ENCODE measurements around the gene SERPINF2.
A peak's percentile ranks its signal among the peaks of the same experiment; 100 is the strongest.
"Not testable (repeated sequence)": the region's sequence is repeated elsewhere in the genome, so short reads cannot be mapped to it uniquely, and the experiment has no call there.

Gene SERPINF2

DNA sequence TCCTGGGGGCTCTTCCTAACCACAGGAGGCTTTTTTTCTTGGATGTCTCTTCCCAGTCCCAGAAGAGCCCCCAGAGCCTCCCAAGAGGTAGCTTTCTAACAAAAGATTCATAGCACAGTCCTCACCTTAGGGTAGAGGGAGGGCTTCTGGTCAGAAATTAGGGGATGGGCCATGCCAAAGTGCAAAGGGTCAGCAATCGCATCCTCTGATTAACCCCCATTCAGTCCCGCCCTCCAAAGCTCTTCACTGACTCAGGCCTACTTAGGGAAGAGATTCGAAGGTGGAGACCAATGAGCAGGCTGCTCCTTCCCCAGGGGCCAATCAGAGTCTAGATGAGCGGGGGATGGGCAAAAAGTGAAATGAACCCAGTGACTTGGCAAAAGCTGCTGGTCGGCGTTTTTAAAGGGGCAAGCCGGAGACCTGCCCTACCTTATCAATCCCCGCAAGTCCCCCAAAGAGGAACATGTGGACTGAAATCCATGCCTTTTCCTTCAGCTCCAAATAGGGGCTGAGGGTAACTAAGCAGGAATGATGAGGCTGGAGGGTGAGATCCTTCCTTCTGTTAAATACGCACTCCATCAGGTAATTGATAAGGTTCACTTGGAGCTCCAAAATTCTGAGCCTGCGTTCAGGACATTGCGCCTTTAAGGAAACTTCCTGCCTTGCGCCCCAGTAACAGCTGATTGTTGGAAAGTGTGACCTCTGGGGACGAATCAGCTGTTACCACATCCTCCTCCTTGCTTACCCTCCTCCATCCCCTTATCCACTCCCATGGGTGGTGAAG lies 25.6 kb upstream of the SERPINF2 start:
- peak; percentile 95 for DNase-seq

DNA sequence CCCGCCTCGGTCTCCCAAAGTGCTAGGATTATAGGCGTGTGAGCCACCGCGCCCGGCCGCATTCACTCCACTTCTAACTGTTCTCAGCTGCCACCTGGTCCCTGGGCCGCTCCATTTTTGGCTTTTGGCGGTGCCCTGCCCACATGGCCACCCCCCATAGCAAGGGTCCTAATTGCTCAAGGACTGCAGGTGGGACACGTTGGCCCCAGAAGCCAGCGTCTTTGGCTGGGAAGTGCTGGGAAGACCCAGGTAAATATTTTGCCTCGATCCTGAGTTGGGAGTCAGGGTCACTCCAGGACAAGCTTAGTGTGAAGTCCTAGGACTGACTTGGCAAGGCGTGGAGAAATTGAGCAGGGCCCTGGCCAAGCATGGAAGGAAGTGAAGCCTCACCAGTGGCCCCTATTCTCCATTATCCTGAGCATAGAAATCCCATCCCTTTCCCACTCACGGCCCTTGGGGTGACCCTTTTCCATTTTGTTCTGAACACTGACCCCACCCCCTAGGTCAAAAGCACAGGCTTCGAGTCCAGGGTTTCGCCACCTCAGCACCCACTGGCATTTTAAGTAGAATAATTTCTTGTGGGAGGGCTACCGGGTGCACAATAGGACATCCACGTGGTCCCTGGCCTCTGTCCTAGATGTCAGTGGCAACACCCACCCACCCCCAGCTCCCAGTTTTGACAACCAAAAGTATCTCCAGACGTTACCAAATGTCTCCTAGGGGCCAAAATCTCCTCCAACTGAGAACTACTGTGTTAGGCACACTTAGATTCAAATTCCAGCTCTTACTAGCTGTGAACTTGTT lies 24.1 kb upstream of the SERPINF2 start:
- DNase-seq = no peak

GRCh38 chr17:1720856-1721386 lies 21.8 kb upstream of the SERPINF2 start:
- DNase-seq = peak; percentile 48

DNA sequence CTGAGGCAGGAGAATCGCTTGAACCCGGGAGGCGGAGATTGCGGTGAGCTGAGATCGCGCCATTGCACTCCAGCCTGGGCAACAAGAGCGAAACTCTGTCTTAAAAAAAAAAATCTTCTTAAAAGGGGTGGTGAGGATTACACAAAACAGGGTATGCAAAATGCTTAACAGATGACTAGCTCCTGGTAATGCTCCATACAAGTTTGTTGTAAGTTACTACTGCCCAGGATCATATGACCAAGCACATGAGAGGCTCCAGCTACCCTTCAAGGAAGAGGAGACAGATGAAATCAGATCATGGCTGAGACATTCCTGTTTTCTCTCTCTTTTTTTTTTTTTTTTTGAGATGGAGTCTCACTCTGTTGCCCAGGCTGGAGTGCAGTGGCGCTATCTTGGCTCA lies 20.6 kb upstream of the SERPINF2 start:
- not testable (repeated sequence) for DNase-seq

DNA sequence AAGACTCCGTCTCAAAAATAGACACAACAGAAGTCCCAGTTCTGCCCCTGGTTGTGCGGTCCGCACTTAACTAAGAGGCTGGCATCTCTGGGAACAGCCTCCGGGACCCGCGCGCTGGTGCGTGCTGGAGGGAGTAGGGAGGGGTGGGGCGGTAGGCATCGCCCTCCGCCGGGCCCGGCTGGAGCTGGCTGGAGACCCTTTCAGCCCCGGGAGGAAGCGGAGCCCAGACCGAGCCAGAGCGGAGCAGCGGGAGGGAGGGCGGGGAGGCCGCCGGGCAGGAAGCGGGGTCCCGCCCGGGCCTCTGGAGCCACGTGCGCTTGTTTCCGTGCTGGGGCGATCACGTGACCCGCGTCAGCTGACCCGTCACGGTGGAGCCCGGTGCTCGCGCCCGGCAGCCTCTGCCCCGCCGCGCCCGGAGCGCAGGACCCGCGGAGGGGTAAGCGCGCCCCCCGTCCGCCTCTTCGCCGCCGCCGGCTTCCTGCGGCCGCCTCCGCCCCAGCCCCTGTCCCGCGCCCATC lies 18.3 kb upstream of the SERPINF2 start, which contains the start of gene WDR81:
WDR81 (plus strand) TSS at position 354 of the 518 bp plus-strand sequence. CDS start 256 bp downstream, outside the sequence.
- DNase-seq = peak; percentile 24

DNA sequence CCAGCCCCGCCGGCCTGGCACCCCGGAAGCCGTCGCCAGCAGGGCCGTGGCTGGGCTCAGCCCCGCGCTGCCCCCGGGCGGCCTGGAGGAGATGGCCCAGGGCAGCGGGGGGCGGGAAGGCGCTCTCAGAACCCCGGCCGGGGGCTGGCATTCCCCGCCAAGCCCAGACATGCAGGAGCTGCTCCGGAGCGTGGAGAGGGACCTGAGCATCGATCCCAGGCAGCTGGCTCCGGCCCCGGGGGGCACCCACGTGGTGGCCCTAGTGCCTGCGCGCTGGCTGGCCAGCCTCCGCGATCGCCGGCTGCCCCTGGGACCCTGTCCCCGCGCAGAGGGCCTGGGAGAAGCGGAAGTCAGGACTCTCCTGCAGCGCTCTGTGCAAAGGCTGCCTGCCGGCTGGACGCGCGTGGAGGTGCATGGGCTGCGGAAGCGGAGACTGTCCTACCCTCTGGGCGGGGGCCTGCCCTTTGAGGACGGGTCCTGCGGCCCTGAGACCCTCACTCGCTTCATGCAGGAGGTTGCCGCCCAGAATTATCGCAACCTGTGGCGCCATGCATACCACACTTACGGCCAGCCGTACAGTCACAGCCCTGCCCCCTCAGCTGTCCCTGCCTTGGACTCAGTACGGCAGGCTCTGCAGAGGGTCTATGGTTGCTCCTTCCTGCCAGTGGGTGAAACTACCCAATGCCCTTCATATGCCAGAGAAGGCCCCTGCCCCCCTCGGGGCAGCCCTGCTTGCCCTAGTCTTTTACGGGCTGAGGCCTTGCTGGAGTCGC lies 17.6 kb upstream of the SERPINF2 start:
- no peak for DNase-seq

DNA sequence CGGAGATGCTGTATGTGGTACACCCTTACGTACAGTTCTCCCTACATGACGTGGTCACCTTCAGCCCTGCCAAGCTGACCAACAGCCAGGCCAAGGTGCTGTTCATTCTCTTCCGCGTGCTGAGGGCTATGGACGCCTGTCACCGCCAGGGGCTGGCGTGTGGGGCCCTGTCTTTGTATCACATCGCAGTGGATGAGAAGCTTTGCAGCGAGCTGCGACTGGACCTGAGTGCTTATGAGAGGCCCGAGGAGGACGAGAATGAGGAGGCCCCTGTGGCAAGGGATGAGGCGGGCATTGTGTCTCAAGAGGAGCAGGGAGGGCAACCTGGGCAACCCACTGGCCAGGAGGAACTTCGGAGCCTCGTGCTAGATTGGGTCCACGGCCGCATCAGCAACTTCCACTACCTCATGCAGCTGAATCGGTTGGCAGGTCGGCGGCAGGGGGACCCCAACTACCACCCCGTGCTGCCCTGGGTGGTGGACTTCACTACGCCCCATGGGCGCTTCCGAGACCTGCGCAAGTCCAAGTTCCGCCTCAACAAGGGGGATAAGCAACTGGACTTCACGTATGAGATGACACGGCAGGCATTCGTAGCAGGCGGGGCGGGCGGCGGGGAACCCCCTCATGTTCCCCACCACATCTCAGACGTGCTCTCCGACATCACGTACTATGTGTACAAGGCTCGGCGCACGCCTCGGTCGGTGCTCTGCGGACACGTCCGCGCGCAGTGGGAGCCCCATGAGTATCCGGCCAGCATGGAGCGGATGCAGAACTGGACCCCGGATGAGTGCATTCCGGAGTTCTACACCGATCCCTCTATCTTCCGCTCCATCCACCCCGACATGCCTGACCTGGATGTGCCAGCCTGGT lies 16.8 kb upstream of the SERPINF2 start:
- DNase-seq = no peak

GRCh38 chr17:1726626-1727257 lies 15.9 kb upstream of the SERPINF2 start:
- DNase-seq = no peak

- no peak for DNase-seq
Observed at GRCh38 chr17:1727258-1727789, 15.3 kb upstream of the SERPINF2 start.

GRCh38 chr17:1727876-1728630 lies 14.6 kb upstream of the SERPINF2 start:
- no peak for DNase-seq

GRCh38 chr17:1729966-1730325 lies 12.7 kb upstream of the SERPINF2 start:
- no peak for DNase-seq

- no peak for DNase-seq
Observed at GRCh38 chr17:1730326-1731193, 12.1 kb upstream of the SERPINF2 start.

GRCh38 chr17:1731194-1731506 lies 11.5 kb upstream of the SERPINF2 start:
- no peak for DNase-seq

DNA sequence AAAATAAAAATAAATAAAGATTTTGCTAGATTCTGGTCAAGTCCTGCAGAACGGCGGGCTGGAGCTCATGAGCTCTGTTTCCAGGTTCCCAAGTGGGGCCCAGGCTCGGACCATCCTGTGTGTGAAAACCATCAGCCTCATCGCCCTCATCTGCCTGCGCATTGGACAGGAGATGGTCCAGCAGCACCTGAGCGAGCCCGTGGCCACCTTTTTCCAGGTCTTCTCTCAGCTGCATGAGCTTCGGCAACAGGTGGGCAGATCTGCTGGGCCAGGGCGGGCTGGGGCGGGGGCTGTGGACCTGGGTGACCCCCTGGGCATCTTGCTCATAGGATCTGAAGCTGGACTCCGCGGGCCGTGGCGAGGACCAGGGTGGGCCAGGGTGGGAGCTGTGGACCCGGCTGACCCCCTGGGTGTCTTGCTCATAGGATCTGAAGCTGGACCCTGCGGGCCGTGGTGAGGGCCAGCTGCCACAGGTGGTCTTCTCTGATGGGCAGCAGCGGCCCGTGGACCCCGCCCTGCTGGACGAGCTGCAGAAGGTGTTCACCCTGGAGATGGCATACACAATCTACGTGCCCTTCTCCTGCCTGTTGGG lies 10.3 kb upstream of the SERPINF2 start:
- no peak for DNase-seq

DNA sequence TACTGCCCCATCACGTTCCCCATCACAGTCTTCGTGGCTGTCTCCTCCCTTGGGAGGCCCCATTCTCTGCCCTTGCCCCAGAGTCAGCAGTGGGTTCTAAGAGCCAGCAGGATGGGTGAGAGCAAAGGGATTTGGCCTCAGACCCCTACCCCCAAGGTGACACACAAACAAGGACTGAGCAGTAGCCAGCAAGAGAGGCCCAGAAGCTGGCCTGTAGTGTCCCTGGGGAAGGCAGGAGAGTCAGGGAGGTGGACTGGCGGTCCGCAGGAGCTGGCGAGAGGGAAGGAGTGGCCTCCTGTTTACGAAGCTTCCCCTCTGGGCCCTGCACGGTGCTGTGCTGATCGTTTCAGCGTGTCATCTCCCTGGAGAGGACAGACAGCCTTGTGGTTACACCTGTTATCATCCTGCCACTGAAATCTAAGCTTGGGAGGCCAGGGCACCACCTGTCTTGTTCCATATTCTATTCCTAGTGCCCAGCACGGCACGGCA lies 9.8 kb upstream of the SERPINF2 start:
- DNase-seq = no peak

- DNase-seq = no peak
Observed at GRCh38 chr17:1733759-1734158, 8.9 kb upstream of the SERPINF2 start.

DNA sequence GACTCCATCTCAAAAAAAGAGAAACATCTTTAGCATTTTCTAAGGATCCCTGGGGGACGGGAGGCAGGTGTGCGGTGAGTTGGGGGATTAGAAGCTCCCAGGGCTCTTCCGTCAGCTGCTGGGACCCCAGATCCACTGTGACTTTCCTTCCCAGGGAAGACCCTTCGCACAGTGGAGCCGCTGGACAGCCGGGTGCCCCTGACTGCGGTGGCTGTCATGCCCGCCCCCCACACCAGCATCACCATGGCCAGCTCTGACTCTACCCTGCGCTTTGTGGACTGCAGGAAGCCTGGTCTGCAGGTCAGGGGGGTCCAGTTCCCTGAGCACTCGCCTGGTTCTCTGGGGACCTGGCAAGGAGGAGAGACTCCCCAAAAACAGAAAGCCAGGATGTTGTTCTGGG lies 7.3 kb upstream of the SERPINF2 start:
- DNase-seq = no peak

- no peak for DNase-seq
Observed at GRCh38 chr17:1735834-1736347, 6.8 kb upstream of the SERPINF2 start.
